G401.6 (cell line): Measurements from ENCODE around the gene LEP.

Source experiments
- FAIRE-seq: peaks from 2 replicates; lab custom pipeline; 2012; peaks lifted over from hg19 to GRCh38; lab: Jason Lieb, UNC

The LEP gene

DNA sequence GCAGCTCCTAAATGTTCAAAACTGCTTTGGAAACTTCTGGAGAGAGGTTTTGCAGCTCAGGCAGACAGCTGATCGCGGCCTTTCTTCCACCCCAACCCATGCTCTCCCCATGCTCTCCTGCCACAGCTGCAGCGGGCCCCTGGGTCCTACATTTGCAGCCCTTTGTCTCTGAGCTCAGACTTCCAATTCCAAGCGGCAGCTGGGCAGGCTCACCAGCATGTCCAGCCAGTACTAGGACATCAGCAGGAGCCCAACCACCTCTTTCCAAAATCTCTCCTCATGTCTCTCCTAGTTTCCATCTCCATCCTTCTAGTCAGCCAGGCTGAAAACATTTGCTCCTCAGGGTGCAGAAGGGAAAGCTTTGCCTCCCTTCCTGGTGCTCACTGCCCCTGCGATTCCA lies 6.0 kb downstream of the LEP start:
- no peak for FAIRE-seq

DNA sequence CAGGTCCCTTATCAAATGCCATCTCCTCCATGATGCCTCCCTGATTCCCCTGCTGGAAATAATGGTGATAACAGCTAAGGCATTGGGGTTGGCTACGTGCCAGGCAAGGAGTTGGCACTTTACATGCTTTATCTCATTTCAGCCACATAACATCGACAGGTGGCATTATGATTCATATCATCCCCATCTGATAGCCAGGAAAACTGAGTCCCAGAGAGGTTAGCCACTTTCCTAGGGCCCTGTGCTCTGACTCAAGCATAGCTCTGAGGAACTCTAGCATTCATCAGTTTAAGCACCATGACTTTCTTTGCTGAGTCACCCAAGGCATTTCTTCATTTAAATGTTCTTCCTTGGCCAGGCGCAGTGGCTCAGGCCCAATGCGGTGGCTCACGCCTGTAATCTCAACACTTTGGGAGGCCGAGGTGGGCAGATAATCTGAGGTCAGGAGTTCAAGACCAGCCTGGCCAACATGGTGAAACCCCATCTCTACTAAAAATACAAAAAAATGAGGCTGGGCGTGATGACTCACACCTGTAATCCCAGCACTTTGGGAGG lies 6.6 kb downstream of the LEP start:
- FAIRE-seq: no peak

DNA sequence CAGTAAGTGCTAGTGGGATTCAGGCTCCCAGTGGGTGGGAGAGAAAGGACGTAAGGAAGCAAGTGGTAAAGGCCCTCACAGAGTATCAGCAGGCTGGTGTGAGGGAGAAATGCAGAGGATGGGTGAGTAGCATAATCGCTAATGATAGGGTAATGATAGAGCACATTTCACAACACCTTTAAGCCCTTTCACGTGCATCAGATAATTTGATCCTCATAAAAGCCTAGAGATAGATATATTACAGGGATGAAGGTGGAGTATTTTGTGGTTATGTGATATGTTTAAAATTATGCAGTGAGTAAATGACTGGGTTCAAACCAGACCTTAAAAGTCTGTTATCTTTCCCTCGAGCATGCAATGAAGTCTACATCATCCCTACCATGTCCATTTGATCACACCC lies 10.3 kb downstream of the LEP start:
- no peak for FAIRE-seq

DNA sequence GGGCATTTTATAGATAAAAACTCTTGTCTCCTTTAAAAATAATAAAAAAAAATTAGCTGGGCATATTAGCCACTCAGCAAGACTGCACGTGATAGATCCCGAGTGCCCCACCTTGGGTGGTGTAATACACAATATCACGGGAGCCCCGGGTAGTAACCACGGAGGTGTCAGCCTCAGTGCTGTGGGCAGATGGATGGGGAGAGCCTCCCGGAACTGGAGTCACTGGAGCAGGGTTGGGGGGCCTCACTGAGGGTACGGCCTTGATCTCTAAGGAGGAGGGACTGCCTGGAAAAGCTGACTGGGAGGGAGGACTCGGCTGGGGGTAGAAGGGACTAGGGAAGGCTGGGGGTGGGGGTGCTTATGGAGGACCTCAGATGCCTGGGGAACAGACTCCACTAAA lies 12.6 kb downstream of the LEP start:
- FAIRE-seq: no peak

DNA sequence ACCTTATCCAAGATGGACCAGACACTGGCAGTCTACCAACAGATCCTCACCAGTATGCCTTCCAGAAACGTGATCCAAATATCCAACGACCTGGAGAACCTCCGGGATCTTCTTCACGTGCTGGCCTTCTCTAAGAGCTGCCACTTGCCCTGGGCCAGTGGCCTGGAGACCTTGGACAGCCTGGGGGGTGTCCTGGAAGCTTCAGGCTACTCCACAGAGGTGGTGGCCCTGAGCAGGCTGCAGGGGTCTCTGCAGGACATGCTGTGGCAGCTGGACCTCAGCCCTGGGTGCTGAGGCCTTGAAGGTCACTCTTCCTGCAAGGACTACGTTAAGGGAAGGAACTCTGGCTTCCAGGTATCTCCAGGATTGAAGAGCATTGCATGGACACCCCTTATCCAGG lies 13.4 kb downstream of the LEP start:
- no peak for FAIRE-seq

DNA sequence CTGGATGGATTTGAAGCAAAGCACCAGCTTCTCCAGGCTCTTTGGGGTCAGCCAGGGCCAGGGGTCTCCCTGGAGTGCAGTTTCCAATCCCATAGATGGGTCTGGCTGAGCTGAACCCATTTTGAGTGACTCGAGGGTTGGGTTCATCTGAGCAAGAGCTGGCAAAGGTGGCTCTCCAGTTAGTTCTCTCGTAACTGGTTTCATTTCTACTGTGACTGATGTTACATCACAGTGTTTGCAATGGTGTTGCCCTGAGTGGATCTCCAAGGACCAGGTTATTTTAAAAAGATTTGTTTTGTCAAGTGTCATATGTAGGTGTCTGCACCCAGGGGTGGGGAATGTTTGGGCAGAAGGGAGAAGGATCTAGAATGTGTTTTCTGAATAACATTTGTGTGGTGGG lies 14.2 kb downstream of the LEP start:
- no peak for FAIRE-seq

DNA sequence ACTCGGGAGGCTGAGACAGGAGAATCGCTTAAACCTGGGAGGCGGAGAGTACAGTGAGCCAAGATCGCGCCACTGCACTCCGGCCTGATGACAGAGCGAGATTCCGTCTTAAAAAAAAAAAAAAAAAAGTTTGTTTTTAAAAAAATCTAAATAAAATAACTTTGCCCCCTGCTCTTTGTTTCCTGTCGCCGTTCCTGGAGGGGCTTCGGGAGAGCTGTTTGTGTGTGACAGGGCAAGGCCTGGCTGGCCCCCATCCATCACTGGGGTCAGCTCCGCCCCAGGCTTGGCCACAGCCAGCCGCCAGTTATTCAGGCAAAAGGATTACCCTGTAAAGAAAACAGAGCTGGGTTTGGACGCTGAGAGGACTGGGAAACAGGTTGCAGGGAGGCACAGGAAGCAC lies 16.4 kb downstream of the LEP start:
- no peak for FAIRE-seq

DNA sequence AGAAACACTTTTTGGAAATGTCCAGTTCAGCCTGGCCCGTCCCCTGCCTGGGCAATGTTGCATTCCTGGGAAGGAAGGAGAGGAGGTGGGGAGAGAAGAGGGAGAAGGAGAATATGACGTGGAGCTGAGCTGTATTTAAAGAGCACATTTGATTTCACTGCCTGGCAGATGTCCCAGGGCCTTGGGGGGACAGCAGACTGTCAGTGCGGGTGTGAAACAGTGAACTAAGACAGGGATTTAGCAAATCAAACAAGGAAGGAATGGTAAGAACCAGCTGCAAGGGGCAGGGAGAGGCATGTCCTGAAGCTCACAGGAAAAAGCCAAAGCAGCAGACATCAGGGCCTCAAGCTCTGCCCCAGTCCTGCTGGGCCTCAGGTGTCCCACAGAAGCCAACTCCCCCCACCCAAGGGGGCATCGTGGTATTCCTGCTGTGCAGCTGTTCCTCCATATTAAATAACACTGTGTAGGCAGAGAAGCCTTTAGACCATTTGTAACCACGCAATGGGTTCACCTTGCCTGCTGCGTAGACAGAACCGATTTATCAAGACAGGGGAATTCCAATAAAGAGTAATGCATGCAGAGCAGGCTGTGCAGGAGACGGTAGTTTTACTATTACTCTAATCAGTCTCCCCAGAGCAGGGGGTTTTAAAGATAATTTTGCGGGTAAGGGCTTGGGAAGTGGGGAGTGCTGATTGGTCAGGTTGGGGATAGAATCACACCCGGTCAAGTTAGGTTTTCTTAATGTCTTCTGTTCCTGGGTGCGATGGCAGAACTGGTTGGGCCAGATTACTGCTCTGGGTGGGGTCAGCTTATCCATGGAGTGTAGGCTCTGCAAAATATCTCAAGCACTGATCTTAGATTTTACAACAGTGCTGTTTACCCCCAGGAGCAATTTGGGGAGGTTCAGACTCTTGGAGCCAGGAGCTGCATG lies 18.3 kb downstream of the LEP start:
- FAIRE-seq: no peak

DNA sequence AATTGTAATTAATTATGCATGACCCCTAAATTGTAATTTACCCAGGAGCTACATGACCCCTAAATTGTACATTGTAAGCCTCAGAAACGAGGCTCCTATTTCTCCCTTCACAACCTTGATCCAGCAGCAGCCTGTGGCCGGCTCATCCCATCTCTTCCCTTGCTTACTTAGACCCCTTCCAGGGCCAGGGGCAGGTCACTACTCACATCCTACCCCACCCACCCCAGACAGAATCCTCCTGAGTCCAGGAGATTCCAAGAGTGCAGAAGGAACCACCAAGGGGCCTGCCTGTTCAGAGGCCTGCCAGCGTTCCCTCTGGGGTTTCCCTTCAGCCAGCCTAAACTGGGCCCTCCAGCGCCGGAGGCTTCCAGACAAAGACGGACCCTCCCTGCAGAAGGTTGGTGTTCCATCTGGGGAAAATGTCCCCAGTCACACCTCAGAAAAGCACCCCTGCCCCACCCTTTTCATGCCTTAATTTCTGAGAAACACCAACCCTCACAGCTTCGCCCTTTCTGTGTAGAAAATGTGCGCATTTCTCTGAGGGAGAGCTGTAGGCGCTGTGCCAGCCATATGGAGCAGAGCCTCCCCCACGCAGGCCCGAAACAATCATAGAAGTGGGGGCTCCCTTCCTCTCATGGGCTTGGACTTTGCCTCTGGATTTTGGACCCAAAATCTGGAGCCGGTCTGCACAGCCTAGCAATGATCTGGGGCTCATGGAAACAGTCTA lies 19.2 kb downstream of the LEP start:
- FAIRE-seq: no peak

DNA sequence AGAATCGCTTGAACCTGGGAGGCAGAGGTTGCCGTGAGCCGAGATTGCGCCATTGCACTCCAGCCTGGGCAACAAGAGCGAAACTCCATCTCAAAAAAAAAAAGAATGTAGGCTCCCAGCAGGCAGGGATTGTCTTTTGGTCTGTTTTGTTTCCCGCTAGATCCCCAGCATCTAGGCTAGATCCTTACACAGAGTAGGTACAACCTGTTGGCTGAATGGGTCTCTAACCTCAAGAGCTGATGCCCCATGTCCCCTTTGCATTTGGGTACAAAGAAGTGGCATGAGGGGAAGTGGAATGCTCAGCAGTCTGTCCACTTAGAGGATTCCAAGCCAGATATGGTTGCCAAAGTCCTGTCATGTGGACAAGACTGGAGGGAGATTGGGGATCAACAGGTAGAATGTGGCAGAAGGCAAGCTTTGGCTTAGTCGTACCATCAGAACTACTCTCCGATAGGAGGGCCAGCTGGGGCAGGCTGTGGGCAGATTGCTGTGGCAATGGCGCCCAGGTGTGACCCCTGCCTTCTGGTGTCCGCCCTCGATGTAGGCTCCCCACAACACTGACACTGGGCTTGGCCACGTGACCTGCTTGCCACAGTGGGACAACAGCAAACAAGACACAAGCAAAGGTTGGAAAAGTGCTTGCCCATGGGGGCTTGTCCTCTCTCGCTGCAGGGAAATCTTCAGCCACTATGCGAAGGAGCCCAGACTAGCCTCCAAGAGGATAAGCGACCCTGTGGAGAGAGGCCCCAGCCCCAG lies 21.4 kb downstream of the LEP start:
- no peak for FAIRE-seq

DNA sequence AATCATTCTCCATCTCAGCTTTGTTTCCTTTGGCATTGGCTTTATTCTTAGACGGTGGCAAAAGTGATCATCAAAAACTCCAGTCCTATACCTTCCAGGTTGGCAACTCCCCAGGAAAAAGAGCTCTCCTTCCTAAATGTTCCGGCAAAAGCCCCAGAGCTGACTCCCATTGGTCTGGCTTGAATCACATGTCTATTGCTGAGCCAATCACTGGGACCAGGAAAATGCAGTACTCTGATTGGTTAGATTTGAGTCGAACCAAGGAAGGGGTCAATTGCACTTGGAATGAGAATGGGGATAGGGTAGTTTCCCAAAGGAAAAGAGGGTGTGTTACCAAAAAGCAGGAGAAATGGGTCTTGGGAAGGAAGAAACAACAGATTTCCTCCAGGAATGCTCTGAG lies 22.3 kb downstream of the LEP start:
- FAIRE-seq: no peak

DNA sequence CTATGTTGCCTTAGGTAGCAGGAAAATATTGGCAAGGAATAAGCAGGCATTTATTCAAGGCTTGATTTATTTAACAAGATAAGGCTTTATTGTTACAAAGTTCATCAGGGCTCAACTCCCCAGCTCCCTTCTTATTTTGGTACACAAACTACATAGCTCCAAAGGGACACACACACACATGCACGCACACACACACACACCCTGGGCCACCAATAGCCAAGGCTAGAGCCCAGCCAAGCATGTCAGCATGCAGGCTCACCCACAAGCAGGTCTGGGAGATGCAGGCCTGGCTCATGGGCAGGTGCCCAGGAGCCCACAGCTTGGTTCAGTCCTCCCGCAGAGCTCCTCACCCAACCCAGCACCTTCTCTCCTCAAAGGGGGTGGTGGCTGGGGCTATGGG lies 23.4 kb downstream of the LEP start:
- no peak for FAIRE-seq

DNA sequence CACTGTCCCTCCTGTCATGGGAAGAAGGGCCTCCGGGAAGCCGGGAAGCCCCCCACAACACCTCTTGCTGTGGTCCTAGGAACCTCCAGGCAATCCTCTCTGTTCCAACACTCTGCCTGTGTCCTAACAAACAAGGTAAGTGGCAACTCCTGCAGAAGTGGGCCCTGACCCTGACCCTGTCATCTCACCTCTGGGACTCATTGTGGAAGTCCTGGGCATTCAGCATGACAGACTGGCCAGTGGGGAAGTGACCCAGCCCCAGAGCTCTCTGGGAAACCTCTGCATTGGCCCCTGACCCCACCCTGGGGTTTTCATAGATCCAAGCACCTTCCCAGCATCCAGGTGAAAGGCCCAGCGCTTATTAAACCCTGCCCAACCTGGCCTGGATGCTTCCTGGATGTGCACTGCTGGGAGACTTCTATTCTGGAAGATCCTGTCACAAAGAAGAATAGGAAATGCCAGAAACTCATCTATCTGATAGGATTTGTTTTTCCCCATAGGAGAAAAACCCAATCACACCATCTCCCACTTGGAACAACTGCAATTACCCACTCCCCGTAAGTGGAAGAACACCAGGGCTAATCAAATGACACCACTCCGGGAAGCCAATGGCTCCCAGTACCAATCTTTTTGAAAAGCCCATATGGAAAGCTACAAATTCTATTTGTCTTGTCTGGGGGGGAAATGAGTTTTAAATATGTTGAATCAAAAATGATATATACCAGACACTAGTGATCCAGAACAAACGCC lies 24.3 kb downstream of the LEP start:
- FAIRE-seq: no peak

DNA sequence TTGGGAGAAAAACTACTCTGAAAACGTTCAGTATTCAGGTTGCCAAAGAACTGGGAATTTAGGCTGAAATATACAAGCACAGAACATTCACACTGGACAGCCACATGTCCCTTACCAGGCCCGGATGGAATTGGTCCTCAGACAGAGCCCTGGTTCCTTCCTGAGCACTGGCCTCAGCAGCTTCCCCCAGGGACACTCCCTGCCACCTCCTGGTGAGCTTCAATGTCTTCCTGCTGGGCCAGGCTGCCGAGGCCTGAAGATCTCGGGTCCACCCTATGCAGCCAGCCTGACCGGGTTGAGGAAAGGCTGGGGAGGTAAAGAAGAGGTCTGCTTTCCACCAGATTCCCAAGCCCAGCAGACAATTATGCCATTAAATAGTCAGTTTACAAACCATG lies 24.8 kb downstream of the LEP start:
- FAIRE-seq: no peak

DNA sequence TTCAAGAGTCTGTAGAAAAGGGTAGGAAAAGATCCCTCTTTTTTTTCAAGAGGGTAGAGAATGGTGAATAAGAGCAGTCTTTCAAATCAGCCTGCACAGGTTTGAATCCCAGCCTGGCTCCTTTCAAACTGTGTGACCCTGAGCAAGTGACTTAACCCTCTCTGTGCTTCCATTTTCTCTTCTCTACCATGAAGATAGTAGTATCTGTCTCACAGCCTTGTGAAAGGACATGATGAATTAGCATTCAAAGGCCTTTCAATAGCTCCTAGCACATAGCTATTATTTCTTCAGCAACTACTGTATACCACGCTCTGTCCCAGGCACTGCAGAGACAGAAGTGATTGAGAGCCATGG lies 25.4 kb downstream of the LEP start:
- no peak for FAIRE-seq

DNA sequence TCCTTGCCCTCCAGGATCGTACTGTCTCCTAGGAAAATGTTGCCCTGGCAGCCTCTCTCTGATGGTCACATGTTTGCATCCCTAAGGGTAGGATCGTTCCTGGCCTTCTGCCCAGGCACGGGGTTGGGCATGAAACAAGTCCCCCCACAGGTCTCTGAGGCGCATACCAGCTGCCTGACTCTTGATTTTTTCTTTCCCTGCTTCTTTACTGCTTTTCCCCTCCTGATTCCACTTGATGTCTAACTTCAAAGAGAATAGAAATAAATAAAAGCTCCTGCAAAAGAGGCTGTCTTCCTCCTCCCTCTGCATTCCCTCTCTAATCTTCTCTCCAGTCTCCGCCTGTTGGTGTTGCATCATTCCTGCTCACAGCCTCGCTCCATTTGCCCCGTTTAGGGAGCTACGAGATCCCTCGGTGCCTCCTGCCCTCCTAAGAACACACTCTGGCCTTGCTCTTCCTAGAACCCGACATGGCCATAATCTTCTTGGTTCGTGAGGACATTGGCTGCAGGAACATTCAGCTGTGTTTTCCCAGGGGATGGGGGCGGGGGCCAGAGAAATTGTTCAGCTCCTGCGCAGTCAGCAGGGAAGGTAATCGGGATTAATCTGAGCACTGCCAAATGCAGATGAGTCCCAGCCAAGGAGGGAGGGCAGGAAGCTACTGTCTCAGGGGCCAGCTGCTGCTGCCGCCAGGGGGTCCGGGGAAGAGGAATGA lies 26.0 kb downstream of the LEP start:
- FAIRE-seq: no peak

DNA sequence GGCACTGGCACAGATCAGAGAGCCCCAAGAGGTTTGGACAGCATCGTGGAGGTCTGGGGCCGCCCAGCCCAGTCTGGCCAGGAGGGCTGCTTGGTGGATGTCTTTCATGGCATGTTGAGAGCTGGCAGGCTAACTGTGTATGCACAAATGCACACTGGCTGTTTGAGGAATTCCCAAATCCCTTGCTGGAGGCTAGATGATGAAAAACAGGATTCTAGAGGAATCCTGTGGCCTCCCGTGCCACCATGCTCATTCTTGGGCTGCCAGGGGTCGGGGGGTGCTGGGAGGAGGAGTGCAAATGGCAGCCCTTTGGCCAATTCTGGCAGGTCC lies 26.5 kb downstream of the LEP start:
- no peak for FAIRE-seq

DNA sequence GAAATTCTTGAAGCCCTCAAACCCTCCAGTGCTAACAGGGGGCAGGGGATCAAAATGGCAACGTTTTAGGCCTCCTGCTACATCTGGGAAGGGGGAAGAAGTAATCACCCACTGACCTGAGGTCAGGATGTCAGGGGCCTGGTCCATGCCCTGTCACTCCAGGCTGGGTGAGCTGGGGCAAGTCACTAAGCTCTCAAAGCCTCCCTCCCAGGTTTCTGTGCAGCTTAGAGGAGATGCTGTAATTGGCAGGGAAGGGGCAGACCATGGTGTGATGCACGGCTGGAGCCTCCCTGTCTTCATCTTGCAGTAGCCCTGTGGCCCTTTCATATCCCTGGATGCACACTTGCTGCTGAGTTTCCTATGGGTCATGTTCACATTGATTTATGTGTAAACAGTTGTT lies 27.2 kb downstream of the LEP start:
- no peak for FAIRE-seq

DNA sequence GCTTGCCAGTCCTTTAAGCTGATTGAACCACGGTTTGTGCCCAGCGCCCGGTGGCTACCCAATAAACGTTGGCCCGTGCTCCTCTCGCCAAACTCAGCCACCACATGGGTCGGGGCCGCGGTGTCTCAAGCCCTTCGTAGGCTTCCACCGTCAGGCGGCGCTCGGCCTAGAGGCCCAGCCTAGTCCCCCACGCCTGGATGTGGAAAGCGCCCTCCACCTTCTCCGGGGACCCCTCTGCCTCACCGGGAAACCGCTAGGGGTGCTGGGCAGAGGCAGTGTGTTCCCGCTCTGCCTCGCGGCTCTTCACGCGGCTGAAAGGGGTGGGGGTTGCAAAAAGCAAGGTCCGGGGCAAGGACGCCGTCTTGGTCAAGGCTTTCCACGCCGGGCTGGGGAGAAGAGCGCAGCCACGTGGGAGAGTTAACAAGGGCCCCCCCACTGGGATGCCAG lies 29.8 kb downstream of the LEP start:
- no peak for FAIRE-seq

DNA sequence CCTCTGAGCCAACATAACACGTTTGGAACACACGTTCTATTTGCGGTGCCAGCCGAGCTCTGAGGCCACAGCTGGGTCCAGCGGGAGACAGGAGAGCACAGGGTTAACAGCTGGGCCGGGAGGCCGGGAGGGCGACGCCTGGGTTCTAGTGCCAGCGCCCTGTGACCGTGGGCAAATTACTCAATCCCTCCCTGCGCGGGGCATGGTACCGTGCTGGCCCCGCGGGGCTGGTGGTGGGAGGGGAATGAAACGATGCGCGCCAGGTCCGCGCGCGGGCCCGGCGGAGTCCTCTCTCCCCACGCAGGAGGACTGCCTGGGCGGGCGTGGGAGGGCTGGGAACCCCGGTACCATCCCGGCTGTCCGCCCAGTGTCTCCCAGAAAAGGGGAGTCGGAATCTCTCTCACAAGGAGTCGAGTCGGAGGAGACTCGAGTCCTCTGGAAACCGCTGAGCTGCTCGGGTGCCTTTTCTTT lies 30.4 kb downstream of the LEP start:
- no peak for FAIRE-seq

DNA sequence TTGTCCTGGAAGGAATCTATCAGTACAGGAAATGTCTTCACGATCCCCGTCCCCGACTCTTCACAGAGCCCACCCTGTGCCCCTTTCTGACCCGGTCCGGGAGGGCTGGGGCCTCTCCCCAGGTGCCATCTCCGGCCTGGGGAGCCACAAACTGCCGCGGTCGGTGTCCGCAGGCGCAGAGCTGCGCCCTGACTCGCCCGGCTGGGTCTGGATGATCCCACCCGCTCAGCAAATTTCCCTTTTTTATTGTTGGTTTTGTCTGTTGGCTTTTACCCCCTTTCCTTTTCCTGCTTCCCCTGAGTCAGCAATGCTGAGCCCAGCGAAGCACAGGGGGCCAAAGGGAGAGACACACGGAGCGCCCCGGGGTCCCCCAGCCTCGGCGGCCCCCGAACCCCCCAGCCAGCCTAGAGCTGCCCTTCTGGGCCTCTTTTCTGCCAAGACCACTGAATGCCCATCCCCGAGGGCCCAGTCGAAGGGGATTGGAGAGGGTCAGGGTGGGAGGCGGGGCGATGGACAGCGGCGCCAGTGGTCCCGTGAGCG lies 30.9 kb downstream of the LEP start:
- FAIRE-seq: no peak
